ENCODE measurements around the gene UNK.

DNA sequence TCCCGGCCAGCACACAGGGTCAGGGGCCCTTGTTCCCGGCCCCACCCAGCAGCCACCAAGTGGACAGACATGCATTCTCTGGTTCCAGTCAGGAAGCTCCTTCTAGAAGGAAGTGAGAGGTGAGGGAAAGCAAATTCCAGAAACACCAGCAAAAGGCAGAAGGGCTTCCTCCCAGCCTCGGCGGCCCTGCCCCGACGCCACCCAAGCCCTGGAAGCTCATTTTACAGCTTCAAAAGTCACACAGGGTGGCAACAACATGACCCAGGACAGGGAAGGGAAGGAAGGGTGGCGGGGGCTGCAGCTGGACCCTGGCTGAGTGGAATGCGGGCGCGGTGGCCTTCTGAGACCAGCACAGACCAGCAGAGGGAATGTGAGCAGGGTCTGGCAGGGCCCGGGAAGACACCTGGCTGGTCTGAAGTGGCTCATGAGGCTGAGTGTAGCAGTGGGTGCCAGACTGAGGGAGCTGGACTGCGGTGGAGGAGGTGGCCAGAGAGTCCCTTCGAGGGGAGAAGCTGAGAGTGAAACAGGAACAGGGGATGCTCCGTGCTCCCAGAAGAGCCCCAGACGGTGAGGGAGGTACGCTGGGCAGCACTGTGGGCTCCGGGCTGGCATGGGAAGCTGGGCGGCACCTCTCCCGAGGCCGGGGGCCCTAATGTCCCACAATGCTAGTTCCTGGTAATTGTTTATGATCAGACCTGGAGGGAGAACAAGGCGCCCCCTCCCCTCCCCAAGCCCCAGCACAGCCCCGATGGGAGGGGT, 61.5 kb downstream of the UNK start:
- TF ChIP-seq, protein P1, sequence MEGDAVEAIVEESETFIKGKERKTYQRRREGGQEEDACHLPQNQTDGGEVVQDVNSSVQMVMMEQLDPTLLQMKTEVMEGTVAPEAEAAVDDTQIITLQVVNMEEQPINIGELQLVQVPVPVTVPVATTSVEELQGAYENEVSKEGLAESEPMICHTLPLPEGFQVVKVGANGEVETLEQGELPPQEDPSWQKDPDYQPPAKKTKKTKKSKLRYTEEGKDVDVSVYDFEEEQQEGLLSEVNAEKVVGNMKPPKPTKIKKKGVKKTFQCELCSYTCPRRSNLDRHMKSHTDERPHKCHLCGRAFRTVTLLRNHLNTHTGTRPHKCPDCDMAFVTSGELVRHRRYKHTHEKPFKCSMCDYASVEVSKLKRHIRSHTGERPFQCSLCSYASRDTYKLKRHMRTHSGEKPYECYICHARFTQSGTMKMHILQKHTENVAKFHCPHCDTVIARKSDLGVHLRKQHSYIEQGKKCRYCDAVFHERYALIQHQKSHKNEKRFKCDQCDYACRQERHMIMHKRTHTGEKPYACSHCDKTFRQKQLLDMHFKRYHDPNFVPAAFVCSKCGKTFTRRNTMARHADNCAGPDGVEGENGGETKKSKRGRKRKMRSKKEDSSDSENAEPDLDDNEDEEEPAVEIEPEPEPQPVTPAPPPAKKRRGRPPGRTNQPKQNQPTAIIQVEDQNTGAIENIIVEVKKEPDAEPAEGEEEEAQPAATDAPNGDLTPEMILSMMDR (IDR thresholded peaks at IDR 0.05; ENCODE audit: low read depth, low read length, poor library complexity, severe bottlenecking) = no peak
- no peak for TF ChIP-seq EZH2phosphoT487 (IDR thresholded peaks at IDR 0.05; ENCODE audit: borderline replicate concordance, low read length)

All from DOHH2 (cell line).